CMK (cell line): ENCODE data around the gene PAX9.
A peak's percentile ranks its signal among the peaks of the same experiment; 100 is the strongest.
"Not testable (repeated sequence)": the region's sequence is repeated elsewhere in the genome, so short reads cannot be mapped to it uniquely, and the experiment has no call there.

Experiments
- DNase-seq: peaks from one replicate; pipeline ENCODE4 v3.0.0-alpha.2; 2010; ENCODE audit warnings: low read depth

Gene PAX9

GRCh38 chr14:36674659-36675058 is 13.0 kb downstream of the PAX9 start:
- DNase-seq, result no peak

GRCh38 chr14:36675581-36675980 is 13.9 kb downstream of the PAX9 start:
- no peak for DNase-seq

GRCh38 chr14:36676236-36676635 is 14.6 kb downstream of the PAX9 start:
- no peak for DNase-seq

GRCh38 chr14:36682338-36682737 is 20.7 kb downstream of the PAX9 start:
- no peak for DNase-seq

- no peak for DNase-seq
Observed at GRCh38 chr14:36683083-36683724, 21.5 kb downstream of the PAX9 start.

- no peak for DNase-seq
Observed at GRCh38 chr14:36684946-36685345, 23.3 kb downstream of the PAX9 start.

- DNase-seq, result no peak
Observed at GRCh38 chr14:36690311-36691040, 28.8 kb downstream of the PAX9 start.

- DNase-seq, result not testable (repeated sequence)
Observed at GRCh38 chr14:36699420-36699819, 37.8 kb downstream of the PAX9 start.

GRCh38 chr14:36700651-36701050 is 39.0 kb downstream of the PAX9 start:
- no peak for DNase-seq

GRCh38 chr14:36701132-36701531 is 39.5 kb downstream of the PAX9 start:
- no peak for DNase-seq

GRCh38 chr14:36702474-36702873 is 40.8 kb downstream of the PAX9 start:
- no peak for DNase-seq

- no peak for DNase-seq
Observed at GRCh38 chr14:36707570-36707969, 45.9 kb downstream of the PAX9 start.

GRCh38 chr14:36713960-36714703 is 52.5 kb downstream of the PAX9 start:
- no peak for DNase-seq

- no peak for DNase-seq
Observed at GRCh38 chr14:36716614-36717184, 55.0 kb downstream of the PAX9 start.

- no peak for DNase-seq
Observed at GRCh38 chr14:36717363-36717762, 55.7 kb downstream of the PAX9 start.

- DNase-seq, result no peak
Observed at GRCh38 chr14:36718216-36718615, 56.6 kb downstream of the PAX9 start.

GRCh38 chr14:36719823-36720222 is 58.2 kb downstream of the PAX9 start:
- DNase-seq, result no peak

- DNase-seq, result peak; percentile 50
Observed at GRCh38 chr14:36720657-36721056, 59.0 kb downstream of the PAX9 start.

GRCh38 chr14:36721877-36722276 is 60.2 kb downstream of the PAX9 start:
- no peak for DNase-seq

- no peak for DNase-seq
Observed at GRCh38 chr14:36723530-36723929, 61.9 kb downstream of the PAX9 start.

- DNase-seq, result no peak
Observed at GRCh38 chr14:36724162-36724561, 62.5 kb downstream of the PAX9 start.

GRCh38 chr14:36726128-36726527 is 64.5 kb downstream of the PAX9 start:
- DNase-seq, result no peak
